ENCODE data around the gene PIK3R1. TPM values are rescaled to one million over a fixed set of nuclear protein-coding genes. Genes with fewer than 3 reads are reported as not detected.

The PIK3R1 gene
- total RNA-seq, 1 experiment from 2014 or later, result 11.3 TPM

DNA sequence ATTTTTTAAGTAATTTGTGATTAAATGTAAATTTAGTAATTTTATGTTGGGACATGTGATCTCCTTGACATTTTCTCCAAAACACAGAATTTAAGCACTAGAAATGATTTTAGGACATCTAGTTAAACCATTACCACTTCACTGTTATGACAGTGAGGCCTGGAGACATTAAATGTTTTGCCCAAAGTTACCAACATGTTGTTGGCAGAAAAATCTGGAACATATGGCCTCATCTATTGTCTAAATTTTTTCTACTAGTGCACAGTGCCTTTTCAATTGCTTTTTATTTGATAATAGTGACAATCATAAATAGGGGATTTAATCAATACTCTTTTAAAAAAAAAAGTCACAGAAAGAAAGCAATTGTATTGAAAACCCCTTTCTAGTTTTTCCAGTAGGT is 45.6 kb downstream of the PIK3R1 start:
- no peak overlapping the region for H3K4ac ChIP-seq (ENCODE audit: low read depth, low read length)
- H3K9me3 Mint-ChIP-seq, result peaks cover 3 to 14% of the 10 kb centered on the region in 2 experiments; a peak in 2 of 5 replicates
- H3K4me3 Mint-ChIP-seq, result no peak overlapping the region
- H3K4me1 Mint-ChIP-seq, result no peaks in the 10 kb centered on the region
- peaks cover 0 to 15% (median 3%) of the 10 kb centered on the region in 3 experiments; a peak in 4 of 7 replicates for H3K36me3 Mint-ChIP-seq (ENCODE audit: insufficient read depth in 1 of 3, low read depth in 3 of 3)
- H3K9me3 ChIP-seq (ENCODE audit: control insufficient read depth, low read depth, low read length), result no peaks in the 10 kb centered on the region
- no peak overlapping the region for H3K27ac Mint-ChIP-seq
- H3K4me1 ChIP-seq (ENCODE audit: insufficient read depth, low read length), result no peaks in the 10 kb centered on the region
- H3T11ph ChIP-seq (ENCODE audit: low read length), result no peak overlapping the region
- H3K14ac ChIP-seq (ENCODE audit: insufficient read depth, low read length), result no peak overlapping the region
- H4K20me1 ChIP-seq (ENCODE audit: control insufficient read depth, insufficient read depth, insufficient read length), result no peaks in the 10 kb centered on the region
- H2BK15ac ChIP-seq (ENCODE audit: low read depth, low read length), result no peak overlapping the region
- no peak overlapping the region for H2BK20ac ChIP-seq (ENCODE audit: low read depth, low read length, poor library complexity, severe bottlenecking)
- no peak overlapping the region for H2BK5ac ChIP-seq (ENCODE audit: insufficient read length, low read length)
- no peak overlapping the region for H4K5ac ChIP-seq (ENCODE audit: insufficient read length, low read depth, low read length)
- no peak overlapping the region for H3K27ac ChIP-seq (ENCODE audit: insufficient read length, low read depth, low read length)
- no peak overlapping the region for H2AFZ ChIP-seq (ENCODE audit: low read length)
- no peak overlapping the region for H2BK12ac ChIP-seq (ENCODE audit: insufficient read length, low read depth, low read length)
- no peaks in the 10 kb centered on the region for H3K79me2 ChIP-seq (ENCODE audit: insufficient read depth, low read length)
- H3K56ac ChIP-seq (ENCODE audit: insufficient read length, low read depth, low read length), result no peak overlapping the region
- no peak overlapping the region for H2AK5ac ChIP-seq (ENCODE audit: insufficient read length, low read length)
- H3K18ac ChIP-seq (ENCODE audit: insufficient read length, low read depth, low read length), result no peak overlapping the region
- no peak overlapping the region for H3K4me2 ChIP-seq (ENCODE audit: insufficient read depth, insufficient read length, low read length)
- DNase-seq, result no peak
- no peaks in the 10 kb centered on the region for H3K27me3 Mint-ChIP-seq (ENCODE audit: low read depth)
- H3K79me1 ChIP-seq (ENCODE audit: insufficient read depth, low read depth, low read length, poor library complexity, severe bottlenecking), result no peaks in the 10 kb centered on the region
- H4K91ac ChIP-seq (ENCODE audit: insufficient read length, low read depth, low read length), result no peak overlapping the region
- H3K23ac ChIP-seq (ENCODE audit: insufficient read length, low read depth, low read length), result no peak overlapping the region
- no peak overlapping the region for H2BK120ac ChIP-seq (ENCODE audit: low read depth, low read length, poor library complexity, severe bottlenecking)
- H3K23me2 ChIP-seq (ENCODE audit: insufficient read length, low read depth, low read length, poor library complexity, severe bottlenecking), result no peaks in the 10 kb centered on the region
- TF ChIP-seq, protein P1, sequence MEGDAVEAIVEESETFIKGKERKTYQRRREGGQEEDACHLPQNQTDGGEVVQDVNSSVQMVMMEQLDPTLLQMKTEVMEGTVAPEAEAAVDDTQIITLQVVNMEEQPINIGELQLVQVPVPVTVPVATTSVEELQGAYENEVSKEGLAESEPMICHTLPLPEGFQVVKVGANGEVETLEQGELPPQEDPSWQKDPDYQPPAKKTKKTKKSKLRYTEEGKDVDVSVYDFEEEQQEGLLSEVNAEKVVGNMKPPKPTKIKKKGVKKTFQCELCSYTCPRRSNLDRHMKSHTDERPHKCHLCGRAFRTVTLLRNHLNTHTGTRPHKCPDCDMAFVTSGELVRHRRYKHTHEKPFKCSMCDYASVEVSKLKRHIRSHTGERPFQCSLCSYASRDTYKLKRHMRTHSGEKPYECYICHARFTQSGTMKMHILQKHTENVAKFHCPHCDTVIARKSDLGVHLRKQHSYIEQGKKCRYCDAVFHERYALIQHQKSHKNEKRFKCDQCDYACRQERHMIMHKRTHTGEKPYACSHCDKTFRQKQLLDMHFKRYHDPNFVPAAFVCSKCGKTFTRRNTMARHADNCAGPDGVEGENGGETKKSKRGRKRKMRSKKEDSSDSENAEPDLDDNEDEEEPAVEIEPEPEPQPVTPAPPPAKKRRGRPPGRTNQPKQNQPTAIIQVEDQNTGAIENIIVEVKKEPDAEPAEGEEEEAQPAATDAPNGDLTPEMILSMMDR (conservative IDR thresholded peaks at IDR 0.05), result no peak
- H3K27me3 ChIP-seq (ENCODE audit: insufficient read depth, low read length), result no peaks in the 10 kb centered on the region
- no peak overlapping the region for H4K8ac ChIP-seq (replicated peaks; ENCODE audit: insufficient read length, low read depth, low read length)
- no peak overlapping the region for H3K9ac ChIP-seq (ENCODE audit: extremely low read depth, insufficient read length, low read length)

Data from H9 (cell line).